ENCODE data around the gene MSI2.

GRCh38 chr17:57623620-57624019 is 367.3 kb downstream of the MSI2 start:
- TF ChIP-seq CTCF (IDR thresholded peaks at IDR 0.05) = no peak
- no peak for TF ChIP-seq POLR2A (IDR thresholded peaks at IDR 0.05)
